GM10266 (cell line): ENCODE results near the gene SLC22A23.

Experiments used
- DNase-seq: peaks from one replicate; pipeline ENCODE4 v3.0.0; 2012; ENCODE audit errors: extremely low spot score
- TF ChIP-seq, protein P1 (sequence below): IDR thresholded peaks from 2 replicates; pipeline ENCODE4 v1.5.1; 2012; ENCODE audit warnings: mild to moderate bottlenecking, low read depth; ENCODE audit not compliant: control insufficient read depth, insufficient read depth; ENCODE audit errors: missing control alignments

The SLC22A23 gene

DNA sequence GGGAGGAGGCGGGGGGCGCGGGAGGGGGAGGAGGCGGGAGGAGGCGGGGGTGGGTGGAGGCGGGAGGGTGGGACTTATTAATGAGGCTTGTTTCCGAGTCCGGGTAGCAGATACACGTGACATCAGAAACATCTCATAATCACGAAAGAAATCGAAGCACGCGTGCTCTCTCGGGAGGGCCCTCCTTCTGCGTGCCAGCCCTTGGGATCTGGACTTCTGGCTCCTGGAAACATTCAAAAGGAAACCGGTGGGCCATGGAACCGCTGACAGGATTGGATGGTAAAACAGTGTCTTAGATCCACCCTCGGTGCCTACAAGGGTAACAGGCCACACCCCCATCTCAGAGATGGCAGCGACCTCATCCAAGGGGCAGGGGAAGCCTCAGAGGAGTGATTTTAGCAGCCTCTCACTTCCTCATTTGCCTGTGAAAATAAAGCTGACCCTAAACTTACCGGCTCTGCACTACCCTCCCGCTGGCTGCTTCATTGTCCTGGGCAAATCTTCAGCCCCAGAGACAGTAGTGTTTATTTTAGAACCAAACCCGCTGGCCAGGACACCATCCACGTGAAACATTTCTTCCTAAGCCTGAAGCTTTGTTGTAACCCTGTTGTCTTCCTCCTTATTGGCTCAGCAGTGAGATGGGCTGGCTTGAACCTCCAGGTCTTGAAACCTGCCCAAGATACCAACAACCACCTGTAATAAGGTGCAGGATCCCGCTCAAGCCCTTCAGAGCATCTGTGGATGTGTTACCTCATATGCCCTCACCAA lies 100.6 kb downstream of the SLC22A23 start:
- peak; percentile 87 for DNase-seq
- TF ChIP-seq, protein P1, sequence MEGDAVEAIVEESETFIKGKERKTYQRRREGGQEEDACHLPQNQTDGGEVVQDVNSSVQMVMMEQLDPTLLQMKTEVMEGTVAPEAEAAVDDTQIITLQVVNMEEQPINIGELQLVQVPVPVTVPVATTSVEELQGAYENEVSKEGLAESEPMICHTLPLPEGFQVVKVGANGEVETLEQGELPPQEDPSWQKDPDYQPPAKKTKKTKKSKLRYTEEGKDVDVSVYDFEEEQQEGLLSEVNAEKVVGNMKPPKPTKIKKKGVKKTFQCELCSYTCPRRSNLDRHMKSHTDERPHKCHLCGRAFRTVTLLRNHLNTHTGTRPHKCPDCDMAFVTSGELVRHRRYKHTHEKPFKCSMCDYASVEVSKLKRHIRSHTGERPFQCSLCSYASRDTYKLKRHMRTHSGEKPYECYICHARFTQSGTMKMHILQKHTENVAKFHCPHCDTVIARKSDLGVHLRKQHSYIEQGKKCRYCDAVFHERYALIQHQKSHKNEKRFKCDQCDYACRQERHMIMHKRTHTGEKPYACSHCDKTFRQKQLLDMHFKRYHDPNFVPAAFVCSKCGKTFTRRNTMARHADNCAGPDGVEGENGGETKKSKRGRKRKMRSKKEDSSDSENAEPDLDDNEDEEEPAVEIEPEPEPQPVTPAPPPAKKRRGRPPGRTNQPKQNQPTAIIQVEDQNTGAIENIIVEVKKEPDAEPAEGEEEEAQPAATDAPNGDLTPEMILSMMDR, result no peak

DNA sequence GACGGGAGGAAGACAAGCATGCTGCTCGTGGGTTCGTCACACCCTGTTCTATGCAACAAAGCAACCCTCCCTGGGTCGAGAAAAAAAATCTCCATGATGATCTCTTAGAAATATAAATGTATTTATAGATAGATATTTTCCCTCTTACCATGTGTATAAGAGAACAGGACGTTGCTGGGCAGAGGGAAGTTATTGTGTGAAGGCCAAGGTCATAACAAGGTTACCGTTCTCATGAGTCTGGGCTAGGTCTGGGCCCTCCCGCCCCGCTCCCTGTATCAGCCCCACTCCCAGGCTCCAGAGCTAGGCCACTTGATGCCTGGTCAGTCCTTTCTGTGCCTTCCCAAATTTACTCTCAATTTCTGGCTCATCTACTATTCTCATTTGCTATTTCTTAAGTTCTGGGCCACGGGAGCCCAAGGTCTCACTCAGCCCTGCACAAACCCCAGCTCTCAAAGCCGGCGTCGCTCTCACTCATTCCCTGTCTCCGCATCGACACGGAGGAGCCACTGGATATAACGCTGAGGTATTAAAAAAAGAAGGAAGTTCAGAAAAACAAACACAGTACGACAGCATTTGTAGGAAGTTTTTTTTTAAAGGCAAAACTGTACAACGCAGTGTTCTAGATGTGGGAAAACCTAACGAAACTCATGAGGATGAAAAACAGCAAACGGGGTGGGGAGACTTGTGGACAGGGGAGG lies 101.3 kb downstream of the SLC22A23 start:
- TF ChIP-seq, protein P1, result no peak
- DNase-seq, result no peak

DNA sequence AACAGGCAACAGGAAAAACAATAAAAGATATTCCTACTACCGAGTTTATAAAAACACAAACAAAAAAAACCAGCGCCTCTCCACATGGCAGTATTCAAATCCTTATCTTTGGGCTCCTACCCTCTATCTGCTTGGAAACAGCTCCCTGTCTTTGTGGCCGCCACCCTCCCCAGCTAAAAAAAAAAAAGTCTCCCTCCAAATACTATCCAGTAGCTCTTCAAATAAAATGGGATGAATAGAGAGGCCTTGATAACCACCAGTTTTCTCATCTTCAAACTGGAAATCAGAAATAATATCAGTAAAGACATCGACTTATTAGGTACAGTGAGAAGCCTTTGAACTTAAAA lies 101.9 kb downstream of the SLC22A23 start:
- DNase-seq, result no peak
- TF ChIP-seq, protein P1, result no peak

DNA sequence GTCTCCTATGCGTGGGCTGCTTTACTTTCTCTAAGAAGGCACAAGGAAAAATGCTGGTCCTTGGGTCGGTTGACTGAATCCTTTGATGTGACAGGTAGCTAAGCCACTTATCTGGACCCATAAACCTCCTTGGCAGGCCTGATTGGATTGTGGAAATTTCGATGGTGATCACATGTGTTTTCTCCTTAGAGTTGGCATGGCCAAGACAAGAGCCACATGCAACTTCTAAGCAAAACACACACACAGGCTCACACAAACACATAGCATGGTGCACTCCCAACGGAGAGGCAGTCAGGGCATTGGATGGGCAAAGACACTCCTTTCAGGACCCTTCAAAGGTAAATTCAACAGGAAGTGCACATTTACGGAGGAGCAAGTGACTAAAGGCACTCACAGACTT lies 102.9 kb downstream of the SLC22A23 start:
- no peak for DNase-seq
- TF ChIP-seq, protein P1, result no peak

DNA sequence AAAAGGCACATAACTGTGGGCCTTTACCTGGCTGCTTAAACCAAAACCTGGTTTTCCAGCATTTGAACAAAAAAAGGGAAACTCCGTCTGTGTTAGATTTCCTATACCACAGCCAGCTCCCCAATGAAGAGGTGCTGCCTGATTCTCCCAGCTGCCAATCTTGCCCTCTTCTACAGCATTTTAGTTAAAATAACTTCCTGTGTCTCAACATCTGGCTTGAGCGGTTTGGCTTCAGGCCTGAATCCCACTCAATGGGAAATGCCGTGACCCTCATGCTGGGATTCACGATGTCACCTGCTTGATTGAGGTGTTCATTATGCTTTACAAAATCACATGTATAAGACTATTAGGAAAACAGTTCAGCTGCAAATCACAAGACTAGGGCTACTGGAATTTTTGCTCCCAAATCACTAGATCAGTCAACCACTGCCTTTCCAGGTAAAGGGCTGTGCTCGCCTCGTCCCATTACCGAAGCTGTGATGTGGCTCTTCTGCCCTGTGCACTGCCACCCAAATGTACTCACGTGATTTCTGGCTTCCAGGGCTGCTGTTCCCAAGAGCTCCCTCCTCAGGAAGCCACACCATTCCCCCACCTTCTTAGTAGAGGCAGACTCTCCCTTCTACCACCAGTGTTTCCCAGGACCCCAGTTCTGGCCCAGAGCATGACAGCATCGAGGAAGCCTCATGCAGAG lies 103.5 kb downstream of the SLC22A23 start:
- TF ChIP-seq, protein P1, result no peak
- no peak for DNase-seq

DNA sequence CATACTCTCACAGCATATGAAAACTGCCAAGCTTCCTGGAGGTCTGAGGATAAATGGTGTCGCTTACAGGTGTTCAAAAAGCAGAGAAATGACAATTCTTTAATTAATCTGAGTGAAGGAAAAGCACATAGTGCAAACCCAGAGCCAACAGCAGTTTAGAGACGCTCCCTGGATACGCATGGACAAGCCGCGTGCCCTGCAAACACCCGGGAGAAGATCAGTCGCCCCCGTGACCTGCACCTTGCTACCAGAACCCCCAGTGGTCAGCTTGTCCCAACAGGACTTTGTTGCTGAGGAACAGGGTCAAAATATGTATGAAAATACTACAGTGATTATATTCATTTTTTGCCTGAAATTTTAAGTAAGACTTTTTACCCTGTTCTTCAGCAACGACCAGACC lies 104.2 kb downstream of the SLC22A23 start:
- TF ChIP-seq, protein P1, result no peak
- no peak for DNase-seq

DNA sequence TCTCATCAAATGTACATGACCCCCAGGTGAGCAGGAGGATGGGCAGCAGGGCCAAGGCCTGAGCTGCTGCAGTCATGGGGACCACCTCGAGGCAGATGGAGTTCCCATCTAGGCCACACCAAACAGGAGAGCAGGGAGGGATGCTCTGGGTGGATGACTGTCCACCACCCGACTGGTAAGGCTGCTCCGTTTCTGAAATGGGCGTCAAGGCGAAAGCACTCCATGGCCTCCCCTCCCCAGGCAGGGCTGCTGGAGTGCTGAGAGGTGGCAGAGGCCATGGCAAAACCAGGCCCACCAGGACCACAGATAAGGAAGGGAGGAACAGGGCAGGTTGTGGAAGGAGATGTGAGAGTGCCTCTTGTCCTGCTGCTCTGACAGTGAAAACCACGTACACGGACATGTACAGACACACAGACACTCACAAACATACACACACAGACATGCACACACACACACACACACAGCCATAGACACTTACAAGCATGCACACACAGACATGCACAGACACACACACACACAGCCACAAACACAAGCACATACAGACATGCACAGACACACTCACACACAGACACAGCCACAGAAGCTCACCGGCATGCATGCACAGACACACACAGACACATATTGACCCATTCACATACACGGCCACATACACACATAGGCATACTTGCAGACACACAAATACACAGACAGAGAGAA lies 104.9 kb downstream of the SLC22A23 start:
- TF ChIP-seq, protein P1, result no peak
- DNase-seq, result no peak
